IPS-18c (cell line): Measurements from ENCODE around the gene FLT3.

ENCODE experiments used
- H3K4me3 ChIP-seq: 2 replicates; pipeline ENCODE4 v1.7.0; 2013; ENCODE audit warnings: low read depth, mild to moderate bottlenecking, low read length, moderate library complexity; ENCODE audit not compliant: insufficient read depth
- H3K9me3 ChIP-seq: one replicate; pipeline ENCODE4 v1.6.1; 2013; ENCODE audit warnings: mild to moderate bottlenecking, low read length, moderate library complexity; ENCODE audit not compliant: control insufficient read depth, insufficient read depth

FLT3 gene

DNA sequence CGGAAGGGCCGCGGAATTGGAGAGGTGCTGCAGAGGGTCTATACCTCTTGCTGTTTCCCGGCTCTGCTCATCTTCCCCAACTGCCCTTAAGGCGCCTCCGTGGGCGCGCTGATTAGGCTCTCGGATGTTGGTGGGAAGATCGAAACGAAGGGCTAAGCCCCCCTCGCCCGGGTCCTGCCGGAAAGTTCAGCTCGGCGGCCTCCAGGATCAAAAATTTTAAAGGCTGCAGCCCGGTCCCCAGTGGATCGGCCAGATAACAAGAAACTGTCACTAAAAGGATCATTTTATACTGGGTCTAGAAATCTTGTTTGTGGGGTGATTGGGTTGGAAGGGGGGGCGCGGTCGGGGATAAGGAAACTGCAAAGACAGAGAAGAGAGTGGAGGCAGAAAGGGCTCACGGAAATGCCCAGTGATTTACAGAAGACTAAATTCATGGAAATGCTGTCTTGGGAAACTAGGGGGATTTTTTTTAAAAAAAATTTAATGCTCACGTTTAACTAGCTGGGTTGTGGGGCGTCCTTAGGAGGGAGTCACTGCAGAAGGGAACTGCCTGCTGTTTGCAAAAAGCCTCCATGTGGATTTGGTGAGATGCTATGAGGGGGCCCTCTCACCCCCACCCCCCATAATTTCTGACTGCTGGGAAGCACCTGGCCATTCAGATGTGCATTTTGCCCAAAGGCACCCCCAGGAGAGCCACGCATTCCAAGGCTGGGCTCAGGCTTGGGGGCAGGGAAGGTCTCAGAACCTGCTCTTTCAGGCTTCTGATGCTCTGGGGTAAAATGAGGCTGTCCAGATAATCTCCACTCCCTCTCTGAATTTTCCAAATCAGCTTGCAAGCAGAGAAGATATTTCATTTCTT lies 138.9 kb downstream of the FLT3 start:
- Histone ChIP-seq H3K9me3 (no peaks in the 10 kb centered on the region), H3K4me3 (no peak overlapping the region; the same call in 1 of the 2 replicates)

GRCh38 chr13:27960362-27961226 lies 139.8 kb downstream of the FLT3 start:
- Histone ChIP-seq H3K4me3 (no peak overlapping the region; the same call in 1 of the 2 replicates), H3K9me3 (no peaks in the 10 kb centered on the region)

DNA sequence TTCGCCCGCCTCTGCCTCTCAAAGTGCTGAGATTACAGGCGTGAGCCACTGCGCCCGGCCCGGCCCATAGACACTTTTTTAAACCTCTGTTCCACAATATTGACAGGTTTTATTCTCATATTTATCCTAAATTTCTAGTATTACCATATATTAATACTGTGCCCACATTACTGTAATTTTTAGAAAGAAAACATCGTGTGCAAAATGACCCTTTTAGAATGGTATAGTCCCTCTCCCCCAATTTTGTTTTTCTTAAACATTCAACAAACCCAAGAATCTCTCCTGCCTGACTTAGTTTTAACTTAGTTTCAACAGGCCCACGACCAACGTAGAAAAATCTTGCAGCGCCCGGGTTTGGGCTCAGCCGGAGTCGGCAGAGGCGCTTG lies 140.4 kb downstream of the FLT3 start:
- H3K9me3 ChIP-seq, result no peaks in the 10 kb centered on the region
- H3K4me3 ChIP-seq, result no peak overlapping the region

DNA sequence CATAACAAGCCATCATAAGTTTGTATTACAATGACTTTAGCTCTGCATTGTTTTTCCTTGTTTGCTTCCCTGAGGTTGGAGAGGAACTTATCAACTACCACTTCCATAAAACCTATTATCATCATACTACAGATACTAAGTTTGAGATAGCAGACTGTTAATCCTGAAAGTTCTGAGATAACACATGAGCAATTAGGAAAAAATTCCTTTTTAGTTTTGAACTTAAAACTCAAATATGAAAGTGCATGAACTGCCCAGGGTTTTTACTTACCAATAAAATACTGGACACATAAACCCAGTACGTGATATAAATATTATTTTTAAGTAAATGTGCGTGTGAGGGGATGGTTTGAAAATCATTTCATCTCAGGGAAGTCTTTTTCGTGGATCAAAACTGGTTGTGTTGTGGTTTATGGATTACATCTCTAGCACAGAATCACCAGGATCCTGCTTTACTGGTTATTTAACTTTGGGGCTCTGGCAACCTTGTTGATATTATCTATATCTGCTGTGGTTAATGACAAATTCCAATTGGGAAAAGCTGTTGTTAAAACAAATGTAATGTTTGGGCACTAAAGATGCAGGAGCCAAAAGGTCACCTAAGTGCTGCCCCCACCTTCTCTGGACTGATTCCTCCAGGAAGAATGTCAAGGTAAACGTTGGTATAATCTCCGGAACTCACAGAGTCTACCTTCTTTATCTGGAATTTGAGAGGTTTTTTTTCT lies 143.6 kb downstream of the FLT3 start:
- Histone ChIP-seq H3K4me3 (no peak overlapping the region), H3K9me3 (no peaks in the 10 kb centered on the region)

GRCh38 chr13:27955014-27955591 lies 145.3 kb downstream of the FLT3 start:
- no peaks in the 10 kb centered on the region for H3K9me3 ChIP-seq
- no peak overlapping the region; the same call in 1 of the 2 replicates for H3K4me3 ChIP-seq

DNA sequence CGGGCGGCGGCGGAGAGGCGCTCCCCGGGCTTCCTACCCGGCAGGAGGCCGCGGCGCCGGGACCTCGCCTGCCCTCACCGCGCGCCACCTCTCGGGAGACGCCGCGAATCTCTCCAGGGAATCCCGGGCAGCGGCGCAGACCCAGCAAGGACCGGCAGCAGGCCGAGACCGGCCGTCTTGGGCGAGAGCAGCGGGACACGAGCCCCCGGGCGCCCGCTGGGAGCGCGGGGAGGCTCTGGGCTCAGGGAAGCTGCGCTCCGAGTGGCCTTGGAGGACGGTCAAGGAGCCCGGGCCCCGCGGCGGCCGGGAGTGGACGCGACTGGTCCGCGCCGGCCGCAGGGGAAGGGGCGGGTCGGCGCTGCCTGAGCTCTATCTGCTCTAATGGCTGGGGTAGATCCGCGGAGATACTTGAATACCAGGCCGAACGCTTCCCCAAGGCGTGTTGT lies 145.9 kb downstream of the FLT3 start:
- H3K9me3 ChIP-seq, result no peaks in the 10 kb centered on the region
- H3K4me3 ChIP-seq, result peak overlapping the region; percentile 46; the same call in 1 of the 2 replicates

DNA sequence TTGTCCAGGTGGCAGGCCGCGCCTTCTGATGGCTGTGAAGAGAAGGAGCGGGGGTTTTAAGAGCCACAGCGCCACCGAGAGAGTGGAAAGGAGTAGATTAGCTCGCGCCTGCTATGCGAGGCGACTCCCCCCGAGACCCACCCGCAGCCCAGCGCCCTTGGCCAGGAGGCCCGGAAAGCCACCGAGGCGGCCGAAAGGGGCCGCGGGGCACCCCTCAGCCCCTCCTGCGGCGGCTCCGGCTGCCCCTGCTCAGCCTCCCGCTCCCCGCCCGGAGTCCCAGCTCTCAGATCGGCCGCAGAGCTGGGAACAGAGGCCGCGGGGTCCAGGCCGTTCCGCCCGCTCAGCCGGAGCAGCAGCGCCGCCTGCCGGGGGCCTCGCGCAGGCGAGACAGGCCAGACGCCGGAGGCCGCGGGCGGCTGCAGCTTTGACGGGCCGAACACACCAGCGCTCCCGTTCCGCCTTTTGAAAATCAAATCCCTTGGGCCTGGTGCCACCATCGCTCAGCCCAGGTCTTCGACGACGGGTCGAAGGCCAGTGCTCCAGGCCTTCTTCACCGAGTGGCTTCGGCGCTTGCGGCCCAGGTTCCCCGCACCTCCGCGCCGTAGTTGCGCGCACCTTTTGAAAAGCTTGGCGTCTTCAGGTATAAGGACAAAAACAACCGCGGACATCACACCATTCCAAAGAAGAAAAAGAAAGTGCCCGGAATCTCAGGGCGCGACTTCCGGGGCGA lies 146.5 kb downstream of the FLT3 start:
- Histone ChIP-seq H3K9me3 (no peaks in the 10 kb centered on the region), H3K4me3 (peak overlapping the region; percentile 46; the same call in 1 of the 2 replicates)
